NCI-H460 (cell line): ENCODE measurements around the gene SCYGR2. TPM values are rescaled to one million over a fixed set of nuclear protein-coding genes. Genes with fewer than 3 reads are reported as not detected.

ENCODE experiments used
- DNase-seq: peaks from one replicate; pipeline ENCODE4 v3.0.0-alpha.2; 2016; ENCODE audit warnings: low read depth; ENCODE audit errors: extremely low read depth
- total RNA-seq: library from RNA; depleted of rRNA; stranded (reverse); fragments of >200 nt; shearing (Covaris generic); gene quantifications from 2 replicates; pipeline ENCODE4 v1.2.3, GENCODE V29; 2014

SCYGR2 gene
- total RNA-seq, 1 experiment from 2014 or later = not detected

GRCh38 chr2:227612546-227613271, 14.0 kb downstream of the SCYGR2 start:
- no peak for DNase-seq

GRCh38 chr2:227613272-227613660, 14.6 kb downstream of the SCYGR2 start:
- no peak for DNase-seq

- no peak for DNase-seq
These were observed 15.6 kb downstream of the SCYGR2 start for GRCh38 chr2:227614246-227614645.

DNA sequence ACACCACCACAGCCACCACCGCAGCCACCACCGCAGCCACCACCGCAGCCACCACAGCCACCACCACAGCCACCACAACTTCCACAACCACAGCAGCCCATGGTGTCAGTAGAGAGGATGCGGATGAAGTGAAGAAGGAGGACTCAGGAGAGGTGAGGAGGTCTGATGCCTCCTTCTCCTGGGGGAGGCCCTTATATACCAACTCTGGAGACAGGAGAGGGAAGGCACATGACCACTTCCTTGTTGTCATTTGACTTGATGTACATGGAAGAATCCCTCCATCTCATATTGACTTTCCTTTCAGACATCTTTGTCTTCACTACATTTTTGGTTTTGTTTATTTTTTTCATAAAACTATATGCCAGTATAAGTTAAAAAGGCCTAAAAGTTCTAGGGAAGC, 16.0 kb downstream of the SCYGR2 start, which contains the start of gene SCYGR3:
Gene SCYGR3 (minus strand): TSS at position 101 of the 400 bp plus-strand sequence. CDS start 0 bp downstream, at position 101.
- DNase-seq = no peak

DNA sequence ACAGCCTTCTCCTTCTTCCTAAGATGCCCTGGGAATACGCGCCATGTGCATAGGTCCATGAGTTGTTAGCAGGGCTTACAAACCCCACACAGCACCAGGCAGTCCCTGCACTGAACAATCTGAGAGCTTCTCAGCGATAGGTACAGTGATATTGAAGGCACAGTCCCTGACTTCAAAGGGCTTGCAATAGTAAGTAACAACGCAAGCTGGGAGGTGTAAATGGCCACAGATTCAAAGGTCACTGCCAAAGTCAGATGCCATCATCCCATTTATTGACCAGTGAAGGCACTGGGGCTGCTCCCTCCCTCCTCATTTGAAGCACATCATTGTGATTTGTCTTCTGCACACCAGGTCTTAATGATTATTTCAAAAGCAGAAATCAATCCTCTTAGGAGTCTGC, 16.5 kb downstream of the SCYGR2 start:
- DNase-seq = no peak

DNA sequence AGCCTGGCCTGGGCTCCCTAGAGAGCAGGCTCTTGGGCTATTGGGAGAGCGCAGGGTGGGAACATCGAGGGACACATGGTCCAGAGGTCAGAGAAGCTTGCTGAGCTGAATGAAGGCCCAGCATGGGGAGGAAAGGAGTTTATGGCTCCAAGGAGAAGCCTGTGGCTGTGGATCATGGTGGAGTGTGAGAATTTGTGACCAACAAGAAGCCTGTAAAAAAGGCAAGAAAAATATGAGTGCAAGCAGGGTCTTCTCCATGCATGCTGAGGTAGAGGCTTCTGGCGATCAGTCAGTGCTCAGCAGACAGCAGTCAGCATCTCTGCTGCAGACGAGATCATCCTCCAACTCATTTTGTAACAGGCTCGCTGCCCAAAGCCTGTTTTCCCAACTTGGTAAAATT, 17.2 kb downstream of the SCYGR2 start:
- no peak for DNase-seq

GRCh38 chr2:227616631-227617030, 17.9 kb downstream of the SCYGR2 start:
- DNase-seq = peak; percentile 62

DNA sequence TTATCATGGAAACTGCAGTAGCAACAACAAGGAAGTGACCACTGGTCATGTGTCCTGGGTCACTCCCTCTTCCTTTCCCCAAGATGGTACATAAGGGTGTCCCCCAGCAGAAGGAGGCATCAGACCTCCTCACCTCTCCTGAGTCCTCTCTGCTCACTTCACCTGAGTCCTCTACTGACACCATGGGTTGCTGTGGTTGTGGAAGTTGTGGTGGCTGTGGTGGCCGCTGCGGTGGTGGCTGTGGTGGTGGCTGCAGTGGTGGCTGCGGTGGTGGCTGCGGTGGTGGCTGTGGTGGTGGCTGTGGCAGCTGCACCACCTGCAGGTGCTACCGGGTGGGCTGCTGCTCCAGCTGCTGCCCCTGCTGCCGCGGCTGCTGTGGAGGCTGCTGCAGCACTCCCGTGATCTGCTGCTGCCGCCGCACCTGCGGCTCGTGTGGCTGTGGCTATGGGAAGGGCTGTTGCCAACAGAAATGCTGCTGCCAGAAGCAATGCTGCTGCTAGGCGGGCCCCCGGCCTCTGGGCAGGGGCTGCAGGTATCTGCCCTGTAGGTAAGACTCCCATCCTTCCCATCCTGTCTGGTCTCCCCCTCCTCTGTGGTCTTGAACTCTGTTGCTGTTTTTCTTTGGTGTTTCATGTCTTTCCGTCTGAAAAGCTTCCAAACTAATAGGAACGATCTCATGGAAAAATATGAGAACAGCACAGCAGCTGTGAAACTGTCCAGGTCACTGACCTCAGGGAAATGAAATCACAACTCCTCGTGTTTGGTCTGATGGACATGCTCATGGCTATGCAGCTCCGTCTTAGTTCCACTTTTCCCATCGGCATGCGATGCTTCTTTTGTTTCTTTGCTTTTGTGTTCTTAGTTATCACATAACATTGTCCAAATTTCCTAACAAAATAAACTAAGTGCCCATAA, 18.9 kb downstream of the SCYGR2 start, which contains the start of gene SCYGR4:
Gene SCYGR4 (plus strand): TSS at position 183 of the 915 bp plus-strand sequence. CDS start 0 bp downstream, at position 183.
- no peak for DNase-seq

GRCh38 chr2:227623226-227623625, 24.5 kb downstream of the SCYGR2 start:
- no peak for DNase-seq

DNA sequence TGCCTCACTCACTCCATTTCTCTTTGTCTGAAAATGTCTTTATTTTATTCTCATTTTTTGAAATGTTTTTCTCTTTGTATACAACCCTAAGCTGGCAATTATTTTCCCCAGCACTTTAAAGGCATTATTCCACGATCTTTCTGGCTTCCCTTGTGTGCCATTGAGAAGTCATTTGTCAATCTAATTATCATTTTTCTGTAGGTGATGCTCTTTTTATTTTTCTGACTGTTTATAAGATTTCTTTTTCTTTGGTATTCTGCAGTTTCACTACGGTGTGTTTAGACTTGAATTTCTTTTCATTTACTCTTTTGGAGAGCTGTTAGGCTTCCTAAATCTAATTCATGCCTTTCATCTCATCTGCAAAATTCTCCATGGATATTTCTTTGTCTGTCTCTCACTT, 26.7 kb downstream of the SCYGR2 start:
- DNase-seq = no peak

DNA sequence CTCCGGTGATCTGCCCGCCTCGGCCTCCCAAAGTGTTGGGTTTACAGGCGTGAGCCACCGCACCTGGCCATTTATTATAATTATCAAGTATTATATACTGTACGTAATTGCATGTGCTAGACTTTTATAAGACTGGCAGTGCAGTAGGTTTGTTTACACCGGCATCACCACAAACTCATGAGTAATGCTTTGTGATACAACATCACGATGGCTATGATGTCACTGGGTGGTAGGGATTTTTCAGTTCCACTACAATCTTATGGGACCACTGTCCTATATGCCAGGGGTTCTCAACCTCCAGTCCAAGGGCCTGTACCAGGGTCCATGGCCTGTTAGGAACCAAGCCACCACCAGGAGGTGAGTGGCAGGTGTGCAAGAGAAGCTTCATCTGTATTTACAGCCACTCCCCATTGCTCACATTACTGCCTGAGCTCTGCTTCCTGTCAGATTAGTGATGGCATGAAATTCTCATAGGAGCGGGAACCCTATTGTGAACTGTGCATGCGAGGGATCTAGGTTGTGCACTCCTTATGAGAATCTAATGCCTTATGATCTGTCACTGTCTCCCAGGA, 28.0 kb downstream of the SCYGR2 start:
- DNase-seq = no peak

- DNase-seq = no peak
These were observed 29.1 kb downstream of the SCYGR2 start for GRCh38 chr2:227627769-227628168.

DNA sequence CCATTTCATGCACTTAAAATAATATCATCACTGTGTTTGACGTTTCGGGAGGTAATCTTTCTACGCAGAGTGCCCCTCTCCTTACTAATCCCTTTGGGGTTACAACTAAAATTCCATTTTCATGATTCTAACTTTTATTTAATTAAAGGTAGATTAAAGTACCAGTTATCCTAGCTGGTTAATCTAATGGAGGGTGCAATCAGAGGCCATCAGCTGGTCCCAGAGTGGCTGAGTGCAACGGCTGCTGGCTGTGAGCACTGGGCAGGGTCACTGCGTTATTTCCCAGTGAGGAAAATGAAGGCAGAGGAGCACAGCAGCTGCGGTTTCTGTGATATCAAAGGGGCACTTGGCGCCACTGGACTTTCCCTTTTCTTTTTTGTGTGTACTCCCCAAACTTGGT, 30.7 kb downstream of the SCYGR2 start:
- no peak for DNase-seq

- DNase-seq = no peak
These were observed 31.6 kb downstream of the SCYGR2 start for GRCh38 chr2:227630322-227630721.

GRCh38 chr2:227632827-227633226, 34.1 kb downstream of the SCYGR2 start:
- DNase-seq = no peak

GRCh38 chr2:227634201-227634600, 35.5 kb downstream of the SCYGR2 start:
- no peak for DNase-seq

DNA sequence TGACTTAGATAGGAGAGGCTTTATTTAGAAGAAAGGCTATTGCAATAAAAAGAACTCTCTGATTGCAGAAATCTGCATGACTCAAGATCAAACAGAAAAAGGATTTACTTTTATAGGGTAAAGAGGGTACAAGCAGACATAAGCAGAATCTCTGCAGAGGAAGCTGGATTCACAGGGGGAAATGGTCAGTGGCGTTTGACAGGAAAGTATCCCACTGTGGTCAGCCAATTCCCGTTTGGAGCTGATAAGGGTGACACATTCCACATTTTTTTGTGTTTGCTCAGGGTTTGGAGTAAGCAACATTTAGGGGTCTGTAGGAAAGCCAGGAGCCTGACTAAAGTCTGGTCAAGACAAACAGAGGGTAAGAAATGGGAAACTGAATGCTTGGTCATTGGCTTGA, 44.0 kb downstream of the SCYGR2 start:
- no peak for DNase-seq

DNA sequence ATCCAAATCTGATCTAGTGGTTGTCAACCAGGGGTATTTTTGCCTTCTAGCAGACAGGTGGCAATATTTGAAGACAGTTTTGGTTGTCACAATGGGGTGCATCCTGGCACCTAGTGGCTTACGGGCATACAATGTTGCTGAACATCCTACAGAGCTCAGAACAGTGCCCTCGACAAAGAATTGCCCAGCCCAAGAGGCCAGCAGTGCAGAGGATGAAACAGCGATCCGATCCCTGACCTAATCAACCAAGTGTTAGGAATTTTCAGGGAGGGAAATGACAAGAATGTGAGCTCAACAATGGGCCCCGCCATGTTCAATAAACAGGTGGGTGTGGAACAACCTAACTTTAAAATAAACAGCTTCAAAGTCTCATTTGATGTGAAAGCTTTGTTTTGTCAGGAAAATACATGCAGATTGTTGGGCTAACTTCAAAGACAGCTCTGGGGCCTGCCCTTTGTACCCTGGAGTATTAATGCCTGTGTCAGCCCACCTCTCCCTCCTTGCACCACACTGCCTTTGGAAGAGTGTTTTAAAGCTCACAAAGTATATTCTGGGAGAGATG, 45.4 kb downstream of the SCYGR2 start:
- DNase-seq = no peak
